T follicular helper cell (primary cell): ENCODE results near the gene RASL12.
"Not testable (repeated sequence)": the region's sequence is repeated elsewhere in the genome, so short reads cannot be mapped to it uniquely, and the experiment has no call there.

Experiments
- DNase-seq: peaks from one replicate; pipeline ENCODE4 v3.0.0-alpha.2; 2020; ENCODE audit warnings: low read depth
- total RNA-seq, 2 experiments: gene quantifications; one replicate each; lab custom pipeline; 2026; lab: John Stamatoyannopoulos, UW

The RASL12 gene, protein sequence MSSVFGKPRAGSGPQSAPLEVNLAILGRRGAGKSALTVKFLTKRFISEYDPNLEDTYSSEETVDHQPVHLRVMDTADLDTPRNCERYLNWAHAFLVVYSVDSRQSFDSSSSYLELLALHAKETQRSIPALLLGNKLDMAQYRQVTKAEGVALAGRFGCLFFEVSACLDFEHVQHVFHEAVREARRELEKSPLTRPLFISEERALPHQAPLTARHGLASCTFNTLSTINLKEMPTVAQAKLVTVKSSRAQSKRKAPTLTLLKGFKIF
- 0 to 0.06 reads per million in 2 experiments for total RNA-seq

DNA sequence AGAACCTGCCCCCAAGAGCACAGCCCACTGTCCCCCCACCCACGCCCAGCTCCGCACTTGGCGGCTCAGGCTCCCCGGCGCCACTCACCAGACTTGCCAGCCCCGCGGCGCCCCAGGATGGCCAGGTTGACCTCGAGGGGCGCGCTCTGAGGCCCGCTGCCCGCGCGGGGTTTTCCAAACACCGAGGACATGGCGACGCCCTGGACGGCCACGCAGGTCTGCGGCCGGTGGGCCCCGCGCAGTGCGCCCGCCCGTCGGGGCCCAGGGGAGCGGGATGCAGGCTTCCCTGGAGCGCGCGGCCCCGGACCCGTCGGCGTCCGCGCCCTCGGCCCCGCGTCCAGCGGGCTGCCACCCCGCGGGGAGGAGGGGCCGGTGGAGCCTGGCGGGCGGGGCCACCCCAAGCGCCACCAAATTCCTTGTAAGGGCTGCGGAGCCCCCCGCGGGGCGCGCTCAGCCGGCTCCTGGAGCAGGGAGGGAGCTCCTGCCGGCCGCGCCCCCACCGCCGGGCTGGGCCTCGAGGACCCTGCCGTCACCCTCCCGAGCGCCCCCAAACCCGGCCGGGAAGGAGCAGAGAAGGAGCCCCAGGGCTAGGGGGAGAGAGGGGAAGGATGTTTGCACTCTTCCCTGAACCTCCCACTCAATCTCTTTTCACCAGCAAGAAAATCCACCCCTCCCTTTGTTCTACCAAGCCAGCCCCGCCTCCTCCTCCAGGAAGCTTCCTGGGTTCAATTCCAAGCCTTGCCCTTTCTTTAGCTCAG lies at the start of gene RASL12:
Gene RASL12, minus strand, starts transcription at position 347 of the 758 bp plus-strand sequence. Its CDS starts 156 bp downstream, at position 191.
- no peak for DNase-seq

DNA sequence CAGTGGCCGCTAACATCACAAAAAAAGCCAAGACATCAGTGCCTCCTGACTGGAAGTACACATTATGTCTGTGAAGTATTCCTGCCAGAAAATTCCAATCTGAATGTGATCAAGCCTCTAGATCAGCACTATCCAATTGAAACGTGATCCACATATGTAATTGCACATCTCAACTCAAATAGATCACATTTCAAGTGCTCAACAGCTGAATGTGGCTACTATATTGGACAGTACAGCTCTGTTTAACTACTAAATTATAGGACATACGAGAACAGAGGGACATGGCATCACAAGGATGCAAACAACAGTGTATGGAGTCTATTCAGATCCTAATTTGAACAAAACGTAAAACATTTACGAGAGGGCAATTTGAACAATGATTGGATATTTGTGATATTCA lies 47.8 kb upstream of the RASL12 start:
- DNase-seq, result no peak

DNA sequence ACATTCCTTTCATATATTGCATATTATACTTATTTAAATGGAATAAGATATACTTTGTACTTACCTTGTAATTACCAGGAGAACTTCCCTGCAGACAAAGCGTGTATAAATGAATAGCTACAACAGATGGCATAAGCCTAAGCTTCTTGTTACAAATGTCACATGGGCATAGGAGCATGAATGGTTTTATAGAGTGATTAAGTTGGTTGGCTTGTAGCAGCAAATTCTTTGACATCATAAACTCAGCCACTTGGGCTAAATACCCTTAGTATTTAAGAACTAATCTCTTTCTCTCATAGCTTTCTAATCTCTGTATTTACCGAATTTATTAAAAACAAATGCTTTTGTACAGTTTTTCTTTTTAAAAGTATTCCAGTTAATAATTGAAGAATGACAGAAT lies 47.3 kb upstream of the RASL12 start, which contains the start of gene UBAP1L:
Gene UBAP1L, minus strand, starts transcription at position 115 of the 400 bp plus-strand sequence. CDS start 8,985 bp downstream, outside the sequence.
- DNase-seq, result no peak

DNA sequence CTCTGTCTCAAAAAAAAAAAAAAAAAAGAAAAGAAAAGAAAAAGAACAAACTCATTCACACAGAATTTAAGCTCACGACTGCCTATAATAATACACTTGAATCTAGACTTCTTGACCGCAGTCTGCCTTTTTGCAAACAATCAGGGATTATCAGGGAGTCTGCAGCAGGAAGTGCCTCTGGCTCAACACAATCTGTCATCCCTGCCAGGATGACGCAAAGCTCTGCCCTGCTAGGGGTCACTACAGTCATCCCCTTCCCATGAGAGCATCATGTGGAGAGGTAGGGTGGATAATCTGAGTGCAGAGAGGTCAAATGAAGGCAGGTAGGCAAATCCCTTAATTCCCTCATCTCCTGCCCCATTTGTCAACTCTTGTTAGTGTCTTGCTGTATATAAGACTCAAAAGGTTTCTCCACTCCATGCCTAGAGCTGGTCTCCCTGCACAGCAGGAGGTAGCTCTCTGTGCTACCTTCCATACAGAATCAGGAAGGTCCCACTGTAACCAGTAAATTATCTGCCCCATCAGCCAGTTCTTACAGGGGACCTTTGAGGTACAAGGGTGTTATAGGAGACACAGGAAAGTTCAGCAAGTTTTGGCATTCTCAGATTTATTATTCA lies 43.0 kb upstream of the RASL12 start:
- DNase-seq, result no peak

DNA sequence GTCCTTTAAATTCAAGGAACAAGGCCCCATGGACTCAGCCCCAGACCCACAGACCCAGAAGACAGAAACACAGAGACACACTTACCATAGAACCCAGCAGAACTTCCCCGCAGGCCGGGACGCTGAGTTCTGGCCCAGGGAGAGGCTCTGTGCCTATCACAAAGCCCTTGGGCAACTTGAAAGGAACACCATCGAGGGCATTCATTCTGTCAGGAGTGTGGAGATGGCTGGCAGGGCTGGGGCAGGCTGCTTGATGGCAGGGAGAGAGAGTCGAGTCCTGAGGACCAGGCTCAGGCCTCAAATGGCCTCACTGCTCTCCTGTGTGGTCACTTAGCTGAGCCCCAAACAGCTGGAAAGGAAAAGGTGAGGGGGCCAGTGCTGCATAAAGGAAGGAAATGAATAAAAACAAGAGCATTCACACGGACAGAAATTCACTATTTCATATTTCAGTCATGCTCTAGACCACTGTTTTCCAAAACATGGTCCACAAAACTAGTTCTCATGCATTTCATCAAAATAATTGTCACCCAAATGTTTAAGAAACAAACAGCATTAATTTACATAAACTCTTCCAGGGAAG lies 38.3 kb upstream of the RASL12 start:
- DNase-seq, result no peak

DNA sequence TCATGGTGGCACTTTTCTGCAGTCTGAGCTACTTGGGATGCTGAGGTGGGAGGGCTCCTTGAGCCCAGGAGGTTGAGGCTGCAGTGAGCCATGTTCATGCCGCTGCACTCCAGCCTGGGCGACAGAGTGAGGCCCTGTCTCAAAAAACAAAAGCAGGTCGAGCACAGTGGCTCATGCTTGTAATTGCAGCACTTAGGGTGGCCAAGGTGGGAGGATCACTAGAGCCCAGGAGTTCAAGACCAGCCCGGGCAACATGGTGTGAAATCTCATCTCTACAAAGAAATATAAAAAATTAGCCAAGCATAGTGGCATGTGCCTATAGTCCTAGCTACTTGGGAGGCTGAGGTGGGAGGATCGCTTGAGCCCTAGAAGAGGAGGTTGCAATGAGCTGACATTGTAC lies 37.2 kb upstream of the RASL12 start:
- no peak for DNase-seq

DNA sequence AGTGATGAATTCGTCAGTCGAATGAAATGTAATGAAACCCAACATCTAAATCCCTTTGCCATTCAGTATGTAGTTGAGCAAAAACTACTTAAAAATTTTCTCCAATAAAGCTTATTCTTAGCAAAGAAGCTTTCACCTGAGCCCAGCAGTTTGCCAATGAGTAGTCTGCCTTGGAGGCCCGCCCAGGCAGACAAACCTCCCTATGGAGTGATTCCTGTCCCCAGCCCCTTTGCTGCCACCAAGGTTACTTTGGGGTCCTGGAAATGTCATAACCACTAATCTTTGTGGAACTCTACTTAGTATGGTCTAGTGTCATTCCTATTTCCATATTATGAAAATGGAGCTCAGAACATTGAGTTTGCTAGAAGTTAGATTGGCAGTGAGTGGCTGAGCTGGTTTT lies 35.1 kb upstream of the RASL12 start:
- no peak for DNase-seq

DNA sequence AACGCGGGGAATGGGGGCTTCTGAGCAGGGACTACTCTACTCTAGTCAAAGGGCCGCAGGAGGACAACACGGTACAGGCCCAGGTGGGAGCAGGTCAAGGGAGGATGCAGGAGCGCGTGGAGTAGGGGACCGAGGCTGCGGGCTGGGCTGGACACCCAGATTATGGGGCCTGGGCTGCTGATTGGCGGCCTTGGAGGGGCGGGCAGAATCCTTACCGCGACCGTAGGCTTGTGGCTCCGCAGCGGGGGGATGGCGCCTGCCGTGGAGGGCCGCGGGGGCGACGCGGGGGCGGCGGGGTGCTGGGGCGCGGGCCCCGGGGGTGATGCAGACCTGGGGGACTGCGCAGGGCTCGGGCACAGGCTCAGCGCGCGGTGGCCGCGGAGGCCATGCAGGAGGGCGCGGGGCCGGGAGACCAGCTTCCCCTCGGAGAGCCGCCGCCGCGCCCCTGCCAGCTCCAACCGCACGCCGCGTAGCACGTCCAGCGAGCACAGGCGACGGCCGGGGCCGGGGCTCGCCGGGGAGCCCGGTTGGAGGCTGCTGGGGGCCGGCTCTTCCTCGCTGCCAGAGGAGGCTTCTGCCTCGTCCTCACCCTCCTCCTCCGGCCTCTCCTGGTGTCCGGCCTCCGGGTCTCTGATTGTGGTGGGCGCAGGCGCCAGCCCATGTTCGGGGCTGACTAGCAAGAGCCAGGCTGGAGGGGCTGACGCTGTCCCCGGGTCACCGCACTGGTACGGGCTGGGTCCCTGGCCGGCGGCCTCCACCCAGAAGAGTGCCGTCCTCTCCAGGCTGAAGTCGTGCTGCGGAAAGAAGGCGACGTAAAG lies 34.3 kb upstream of the RASL12 start:
- no peak for DNase-seq

DNA sequence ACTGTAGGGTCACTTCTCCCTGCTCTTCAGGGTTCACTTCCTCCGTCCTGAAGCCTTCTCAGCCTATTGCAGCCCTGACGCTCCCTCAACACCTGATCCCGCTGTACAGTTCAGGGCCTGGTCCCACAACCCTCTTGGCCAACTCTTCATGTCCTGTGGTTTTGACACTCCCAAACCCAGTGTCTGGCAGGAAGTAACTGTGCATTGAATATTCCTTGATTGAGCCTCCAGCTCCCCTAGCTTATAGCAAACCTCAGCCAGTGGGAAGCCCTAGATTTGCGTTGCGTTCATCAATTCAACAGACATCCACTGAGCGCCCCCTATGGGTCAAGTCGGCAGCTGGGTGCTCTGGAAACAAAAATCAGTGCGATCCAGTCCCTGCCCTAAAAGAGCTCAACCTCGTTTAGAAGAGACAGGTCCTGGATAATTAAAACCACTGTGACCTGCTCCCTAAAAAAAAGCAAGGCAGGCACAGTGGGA lies 33.7 kb upstream of the RASL12 start:
- no peak for DNase-seq

DNA sequence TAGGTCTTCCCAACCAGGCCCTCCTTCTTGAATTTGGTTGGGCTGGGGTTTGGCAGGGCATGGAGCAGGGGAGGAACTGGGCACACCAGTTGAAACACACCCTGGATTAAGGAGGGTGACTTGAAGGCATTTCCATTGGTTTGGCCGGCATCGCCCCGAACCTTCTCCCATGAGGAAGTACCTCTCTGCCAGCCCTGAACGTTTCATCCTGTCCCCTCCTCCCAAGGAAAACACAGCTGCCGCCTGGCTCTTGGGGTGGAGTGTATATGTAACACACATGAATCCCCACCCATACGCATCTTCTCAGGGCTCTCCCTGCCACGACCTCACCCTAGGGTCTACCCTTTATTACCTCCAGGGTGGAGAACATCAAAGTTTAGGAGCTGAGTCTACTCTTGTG lies 32.7 kb upstream of the RASL12 start:
- DNase-seq, result no peak

DNA sequence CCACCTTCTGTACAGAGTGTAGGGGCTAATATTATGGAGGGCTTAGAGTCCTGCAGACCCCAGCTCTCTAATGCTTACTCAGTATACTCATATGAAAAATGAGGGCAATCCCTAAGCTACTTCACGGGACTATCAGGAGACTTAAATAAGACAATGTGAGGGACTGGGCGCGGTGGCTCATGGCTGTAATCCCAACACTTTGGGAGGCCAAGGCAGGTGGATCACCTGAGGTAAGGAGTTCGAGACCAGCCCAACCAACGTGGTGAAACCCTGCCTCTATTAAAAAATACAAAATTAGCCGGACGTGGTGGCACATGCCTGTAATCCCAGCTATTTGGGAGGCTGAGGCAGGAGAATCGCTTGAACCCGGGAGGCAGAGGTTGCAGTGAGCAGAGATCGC lies 32.0 kb upstream of the RASL12 start:
- DNase-seq, result not testable (repeated sequence)

DNA sequence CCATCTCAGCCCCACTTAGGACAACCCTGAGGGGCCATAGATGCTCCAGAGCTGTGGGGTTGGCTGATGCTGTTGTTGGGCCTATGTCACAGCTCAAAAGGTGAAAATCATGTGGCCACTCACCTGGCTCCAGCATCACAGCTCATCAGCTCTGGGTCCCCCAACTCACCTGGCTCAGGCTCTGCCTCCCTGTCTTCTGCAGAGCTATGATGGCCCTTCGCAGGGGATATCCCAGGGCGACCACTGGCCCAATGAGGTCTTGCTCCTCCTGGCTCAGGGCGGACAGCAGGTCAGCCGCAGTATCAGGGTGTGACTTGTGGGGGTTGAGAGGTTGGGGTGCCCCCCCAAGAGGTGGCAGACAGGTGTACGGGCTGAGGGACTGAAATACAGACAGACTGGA lies 31.5 kb upstream of the RASL12 start:
- DNase-seq, result no peak

DNA sequence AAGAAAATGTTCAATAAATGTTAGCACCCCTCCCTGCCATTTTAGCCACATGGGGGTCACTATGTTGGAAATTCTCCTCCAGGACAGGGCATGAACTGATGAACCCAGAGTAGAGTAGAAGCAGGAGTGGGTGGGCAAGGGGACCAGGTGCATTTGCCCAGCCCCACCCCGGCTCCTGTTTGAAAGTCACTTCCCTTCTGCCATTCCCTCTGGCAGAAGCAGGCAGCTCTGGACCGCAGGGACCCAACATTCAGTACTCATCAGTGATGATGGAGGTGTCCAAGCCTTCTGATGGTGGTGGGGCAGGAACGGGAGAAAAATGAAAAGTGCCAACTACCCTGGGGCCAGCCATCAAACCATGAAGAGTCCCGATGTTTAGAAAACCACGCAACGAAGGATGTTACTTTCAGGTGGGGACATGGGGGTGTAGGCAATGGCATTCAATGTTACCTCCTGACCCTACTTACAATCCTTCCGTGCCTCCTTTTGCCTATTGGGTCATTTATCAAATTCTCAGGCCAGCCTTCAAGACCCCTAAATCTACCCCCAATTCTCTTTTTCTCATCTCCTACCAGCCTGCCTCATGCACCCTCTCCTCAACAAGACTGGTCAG lies 30.0 kb upstream of the RASL12 start:
- DNase-seq, result no peak

DNA sequence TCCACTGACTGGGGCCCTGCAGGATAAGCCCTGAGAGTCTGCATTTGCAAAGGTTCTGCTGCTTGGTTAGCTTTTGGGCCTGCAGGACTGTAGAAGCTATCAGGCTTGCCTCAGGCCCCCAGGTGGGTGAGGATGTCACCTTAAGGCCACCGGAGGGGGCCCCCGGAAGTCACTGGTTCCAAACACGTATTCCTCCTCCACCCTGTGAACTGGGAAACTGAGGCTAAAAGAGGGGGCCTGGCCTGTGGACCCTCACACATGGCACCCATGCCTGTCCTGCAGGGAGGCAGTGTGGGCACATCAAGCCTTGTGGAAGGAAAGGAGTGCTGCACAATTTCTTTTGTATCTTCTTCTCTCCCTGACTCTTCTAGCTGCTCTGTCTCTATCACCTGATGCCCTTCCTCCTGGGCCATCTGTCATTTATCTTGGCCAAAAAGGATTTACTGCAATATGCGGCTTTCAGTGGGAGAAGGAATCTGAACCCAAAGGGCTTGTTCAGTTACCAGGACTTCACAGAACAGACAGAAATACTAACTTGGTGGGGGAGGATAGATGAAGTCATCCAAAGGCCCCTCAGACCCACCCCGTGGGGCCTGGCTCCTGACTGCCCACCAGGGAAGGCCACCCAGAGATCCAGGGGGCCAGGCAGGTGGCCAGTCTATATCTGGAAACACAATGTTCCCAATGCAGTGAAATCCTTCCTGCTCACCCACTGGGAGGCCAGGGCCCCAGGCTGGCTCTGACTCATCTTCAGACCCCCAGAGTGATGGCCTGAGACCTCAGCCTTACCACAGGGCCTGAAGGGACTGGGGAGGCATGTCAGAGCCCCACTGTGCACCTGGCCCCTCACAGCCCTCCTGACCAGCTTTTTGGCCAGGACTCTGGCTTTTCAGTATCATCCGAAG lies 28.9 kb upstream of the RASL12 start:
- no peak for DNase-seq

DNA sequence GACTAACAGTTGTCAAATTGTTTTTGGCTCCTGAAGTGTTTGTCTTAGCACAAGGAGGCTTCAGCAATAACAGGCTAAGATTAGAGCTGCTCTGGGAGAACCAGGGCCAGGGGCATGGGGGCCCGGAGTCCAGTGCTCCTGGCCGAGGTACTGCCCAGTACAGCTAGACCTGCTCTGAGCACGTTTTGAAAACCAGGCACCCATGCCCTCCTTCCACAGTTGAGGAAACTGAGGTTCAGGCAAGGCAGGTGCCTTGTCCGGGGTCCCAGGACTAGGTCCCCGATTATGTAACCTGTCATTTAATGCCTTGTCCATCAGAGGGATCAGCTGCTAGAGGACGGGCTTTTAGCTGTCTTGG lies 27.9 kb upstream of the RASL12 start:
- no peak for DNase-seq

DNA sequence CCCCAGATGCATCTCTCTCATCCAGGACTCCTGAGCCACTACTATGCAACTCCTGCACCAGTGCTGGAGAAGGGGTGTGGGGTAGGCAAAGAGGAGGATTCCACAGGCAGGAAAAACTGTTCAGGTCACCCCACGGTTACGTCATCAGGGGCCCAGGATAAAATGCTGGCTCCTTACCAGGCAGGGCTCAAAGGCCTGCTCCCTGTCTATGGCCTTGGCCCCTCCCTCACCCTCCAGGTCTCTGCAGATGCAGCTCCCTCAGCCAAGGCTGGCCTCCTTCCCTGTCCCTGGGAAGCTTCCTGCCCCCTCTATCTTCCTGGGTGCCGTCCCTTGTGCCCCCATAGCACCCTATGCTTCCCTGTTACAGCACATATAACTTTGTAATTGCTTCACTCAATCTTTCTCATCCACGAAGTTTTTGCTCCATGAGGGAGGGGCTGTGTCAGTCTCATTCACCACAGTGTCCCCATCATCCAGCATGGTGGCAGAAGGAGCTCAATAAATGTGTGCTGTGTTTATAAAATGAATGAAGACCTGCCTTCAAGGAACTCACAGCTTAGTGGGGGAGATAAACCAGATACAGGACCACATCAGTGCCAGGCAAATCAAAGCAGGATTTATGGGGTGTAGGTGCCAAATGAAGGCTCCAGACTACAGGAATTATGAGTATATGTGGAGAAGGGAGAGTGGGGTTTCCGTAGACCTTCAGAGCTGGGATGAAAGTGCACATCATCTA lies 27.4 kb upstream of the RASL12 start:
- no peak for DNase-seq

DNA sequence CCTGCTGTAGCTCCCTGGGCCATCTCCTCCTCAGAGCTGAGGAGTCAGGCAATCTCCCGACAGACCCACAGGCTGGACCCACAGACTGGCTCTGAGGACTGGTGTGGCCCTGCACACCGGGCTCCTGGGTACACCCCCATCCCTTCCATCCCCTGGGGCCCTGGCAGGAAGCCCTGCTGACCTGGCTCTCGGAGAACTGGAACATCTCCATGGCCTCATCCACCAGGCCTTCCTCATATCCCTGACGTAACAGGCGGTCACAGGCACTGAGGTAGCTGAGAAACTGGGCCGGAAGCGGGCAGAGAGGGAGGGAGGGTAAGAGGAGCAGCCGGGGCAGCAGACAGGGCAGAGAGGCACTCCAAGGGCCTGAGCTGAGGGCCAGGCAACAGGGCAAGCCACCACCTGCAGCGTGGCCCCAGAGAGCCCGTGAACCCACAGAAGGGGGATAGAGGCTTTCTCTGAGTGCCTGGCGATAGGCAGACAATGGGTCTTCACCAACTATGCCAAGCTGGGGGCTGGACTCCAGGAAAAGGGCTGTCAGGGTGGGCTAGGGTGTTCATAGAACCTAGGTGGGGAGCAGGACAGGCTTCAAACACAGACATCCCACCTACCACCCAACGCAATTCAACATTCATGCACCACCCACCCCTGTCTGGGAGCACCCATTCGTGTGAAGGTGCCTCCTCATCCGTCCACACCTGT lies 26.7 kb upstream of the RASL12 start:
- DNase-seq, result no peak

DNA sequence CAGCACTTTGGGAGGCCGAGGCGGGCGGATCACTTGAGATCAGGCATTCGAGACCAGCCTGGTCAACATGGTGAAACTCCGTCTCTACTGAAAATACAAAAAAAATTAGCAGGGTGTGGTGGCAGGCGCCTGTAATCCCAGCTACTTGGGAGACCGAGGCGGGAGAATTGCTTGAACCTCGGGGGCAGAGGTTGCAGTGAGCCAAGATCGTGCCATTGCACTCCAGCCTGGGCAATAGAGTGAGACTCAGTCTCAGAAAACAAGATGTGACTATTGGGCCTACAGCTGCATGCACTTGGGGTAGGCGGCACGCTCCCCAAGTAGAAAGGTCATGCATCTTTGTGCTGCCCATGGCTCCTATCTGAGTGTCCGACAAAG lies 26.0 kb upstream of the RASL12 start:
- DNase-seq, result not testable (repeated sequence)
